Lung (tissue), 12 donors: ENCODE data around the gene CDK14. TPM values are rescaled to one million over a fixed set of nuclear protein-coding genes. Genes with fewer than 3 reads are reported as not detected.

Source experiments
- ATAC-seq: fragments of 200-7000 bp; cut with Tn5 transposase; one replicate; pipeline ENCODE4 v1.9.1; 2020; ENCODE audit warnings: moderate number of reproducible peaks; ENCODE audit not compliant: insufficient read depth, low FRiP score
- DNase-seq, 3 donors: peaks; one replicate each; pipeline ENCODE4 v3.0.0-alpha.2; 2013 to 2017
- H3K27ac ChIP-seq, 2 donors: one replicate each; pipeline ENCODE4 v1.5.1; 2013; ENCODE audit warnings: mild to moderate bottlenecking in 2 of 2, moderate library complexity in 2 of 2, control low read depth in 1 of 2, inconsistent platforms in 1 of 2, low read depth in 1 of 2, low read length in 1 of 2
- H3K27me3 ChIP-seq, 3 donors: one replicate each; pipeline ENCODE4 v1.5.1; 2013; ENCODE audit warnings: low read length in 2 of 3; ENCODE audit not compliant: control insufficient read depth in 3 of 3, insufficient read depth in 3 of 3
- H3K36me3 ChIP-seq, 4 donors: one replicate each; pipeline ENCODE4 v1.5.1; 2013; ENCODE audit warnings: low read length in 4 of 4, mild to moderate bottlenecking in 1 of 4, moderate library complexity in 1 of 4; ENCODE audit not compliant: control insufficient read depth in 4 of 4, insufficient read depth in 4 of 4
- H3K4me1 ChIP-seq, 5 donors: one replicate each; pipeline ENCODE4 v1.5.1; 2013; ENCODE audit warnings: low read length in 5 of 5, mild to moderate bottlenecking in 2 of 5, moderate library complexity in 1 of 5; ENCODE audit not compliant: control insufficient read depth in 5 of 5, insufficient read depth in 5 of 5
- H3K4me3 ChIP-seq: one replicate; pipeline ENCODE4 v1.5.1; 2013; ENCODE audit warnings: mild to moderate bottlenecking, control low read depth, moderate library complexity
- H3K9ac ChIP-seq, 2 donors: one replicate each; pipeline ENCODE4 v1.5.1; 2013; ENCODE audit warnings: low read length in 2 of 2, control low read depth in 1 of 2; ENCODE audit not compliant: insufficient read depth in 1 of 2
- H3K9me3 ChIP-seq, 4 donors: one replicate each; pipeline ENCODE4 v1.5.1; 2013; ENCODE audit warnings: low read length in 3 of 4, mild to moderate bottlenecking in 1 of 4, moderate library complexity in 1 of 4; ENCODE audit not compliant: control insufficient read depth in 4 of 4, insufficient read depth in 3 of 4
- WGBS, 2 donors: extraction: QIAGEN DNeasy Blood & Tissue Kit; methylation state at CpG; one replicate each; pipeline ENCODE4 v1.1.7; 2013; 5-methylcytosine and 5-hydroxymethylcytosine counted together
- polyA plus RNA-seq, 2 donors: library from polyadenylated mRNA; stranded (reverse); fragments of 200-250 nt; gene quantifications; one replicate each; pipeline ENCODE4 v1.2.1, GENCODE V29; 2013
- total RNA-seq, 2 donors: library from RNA; depleted of rRNA in 1 of 2; stranded (reverse); fragments of >200 nt in 1 of 2; gene quantifications; one replicate each; pipeline ENCODE4 v1.2.1, GENCODE V29; 2014 to 2021
- TF ChIP-seq, protein P1 (sequence below): IDR thresholded peaks from 2 replicates; pipeline ENCODE4 v1.5.1; 2012; ENCODE audit warnings: mild to moderate bottlenecking; ENCODE audit errors: control extremely low read depth, extremely low read depth
- donor health status: control.
- donor health status: control.
- donor health status: Bipolar disorder and iron deficiency.
- donor health status: healthy.
- donor health status: DM: yes; HTN: yes; CAD: no.

CDK14 gene
- total and polyA plus RNA-seq, 4 donors, result 4.3 to 117 (median 18.9) TPM

DNA sequence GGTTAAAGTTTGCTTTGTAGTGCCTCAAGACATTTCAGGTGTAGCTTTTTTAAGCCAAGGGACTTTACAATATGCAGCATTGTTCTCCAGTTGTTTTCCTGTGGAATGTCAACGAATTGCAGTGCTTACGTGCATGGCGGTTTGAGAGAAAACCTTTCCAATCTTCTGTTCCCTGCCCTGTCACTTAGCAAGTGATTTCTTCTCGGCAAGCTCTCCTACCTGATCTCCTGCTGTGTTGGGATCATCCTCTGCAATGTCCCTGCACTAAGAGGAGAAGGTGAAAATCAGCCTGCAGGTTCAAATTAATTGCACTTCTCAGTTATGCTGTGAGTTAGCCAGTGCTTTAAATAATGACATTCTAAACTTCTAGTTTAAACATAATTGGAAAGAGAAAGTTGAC, 470.5 kb downstream of the CDK14 start:
- no peak for ATAC-seq
- H3K36me3 ChIP-seq, result no peaks in the 10 kb centered on the region
- 76 to 77% methylated on average over 4 of the region's 4 CpGs for WGBS, 2 donors
- DNase-seq, result no peak
- no peaks in the 10 kb centered on the region for H3K27me3 ChIP-seq
- H3K4me3 ChIP-seq, result no peak overlapping the region
- no peak overlapping the region for H3K9ac ChIP-seq
- peaks cover 2 to 28% (median 3%) of the 10 kb centered on the region in 5 donors for H3K4me1 ChIP-seq
- TF ChIP-seq, protein P1, sequence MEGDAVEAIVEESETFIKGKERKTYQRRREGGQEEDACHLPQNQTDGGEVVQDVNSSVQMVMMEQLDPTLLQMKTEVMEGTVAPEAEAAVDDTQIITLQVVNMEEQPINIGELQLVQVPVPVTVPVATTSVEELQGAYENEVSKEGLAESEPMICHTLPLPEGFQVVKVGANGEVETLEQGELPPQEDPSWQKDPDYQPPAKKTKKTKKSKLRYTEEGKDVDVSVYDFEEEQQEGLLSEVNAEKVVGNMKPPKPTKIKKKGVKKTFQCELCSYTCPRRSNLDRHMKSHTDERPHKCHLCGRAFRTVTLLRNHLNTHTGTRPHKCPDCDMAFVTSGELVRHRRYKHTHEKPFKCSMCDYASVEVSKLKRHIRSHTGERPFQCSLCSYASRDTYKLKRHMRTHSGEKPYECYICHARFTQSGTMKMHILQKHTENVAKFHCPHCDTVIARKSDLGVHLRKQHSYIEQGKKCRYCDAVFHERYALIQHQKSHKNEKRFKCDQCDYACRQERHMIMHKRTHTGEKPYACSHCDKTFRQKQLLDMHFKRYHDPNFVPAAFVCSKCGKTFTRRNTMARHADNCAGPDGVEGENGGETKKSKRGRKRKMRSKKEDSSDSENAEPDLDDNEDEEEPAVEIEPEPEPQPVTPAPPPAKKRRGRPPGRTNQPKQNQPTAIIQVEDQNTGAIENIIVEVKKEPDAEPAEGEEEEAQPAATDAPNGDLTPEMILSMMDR, result no peak
- H3K27ac ChIP-seq, result no peak overlapping the region
- no peaks in the 10 kb centered on the region for H3K9me3 ChIP-seq

DNA sequence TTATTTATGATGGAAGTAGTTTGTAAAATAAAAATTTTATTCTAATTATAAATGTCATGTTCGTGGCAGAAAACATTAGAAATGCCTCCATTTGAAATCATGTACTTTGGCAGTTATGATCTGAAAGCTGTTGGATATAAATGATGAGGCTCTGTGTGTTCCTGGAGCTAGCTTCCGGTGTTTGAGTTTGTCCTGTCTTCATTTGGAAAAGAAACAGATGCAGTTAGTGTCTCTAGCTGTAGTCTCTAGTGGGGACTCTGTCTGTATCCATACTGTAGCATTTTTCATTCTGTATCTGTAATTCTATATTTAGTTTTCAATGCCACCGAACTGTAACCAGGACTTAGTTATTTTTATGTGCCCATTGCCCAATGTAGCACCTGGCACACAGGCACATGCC, 471.1 kb downstream of the CDK14 start:
- 69 to 73% methylated on average over 3 of the region's 3 CpGs for WGBS, 2 donors
- Histone ChIP-seq H3K4me3 (no peak overlapping the region), H3K27ac (no peak overlapping the region), H3K36me3 (no peaks in the 10 kb centered on the region), H3K4me1 (peaks cover 2 to 28% (median 3%) of the 10 kb centered on the region in 5 donors), H3K27me3 (no peaks in the 10 kb centered on the region), H3K9me3 (no peaks in the 10 kb centered on the region), H3K9ac (no peak overlapping the region)
- peak in 1 of 3 donors; percentile 67 for DNase-seq
- ATAC-seq, result no peak
- TF ChIP-seq, protein P1, result no peak

DNA sequence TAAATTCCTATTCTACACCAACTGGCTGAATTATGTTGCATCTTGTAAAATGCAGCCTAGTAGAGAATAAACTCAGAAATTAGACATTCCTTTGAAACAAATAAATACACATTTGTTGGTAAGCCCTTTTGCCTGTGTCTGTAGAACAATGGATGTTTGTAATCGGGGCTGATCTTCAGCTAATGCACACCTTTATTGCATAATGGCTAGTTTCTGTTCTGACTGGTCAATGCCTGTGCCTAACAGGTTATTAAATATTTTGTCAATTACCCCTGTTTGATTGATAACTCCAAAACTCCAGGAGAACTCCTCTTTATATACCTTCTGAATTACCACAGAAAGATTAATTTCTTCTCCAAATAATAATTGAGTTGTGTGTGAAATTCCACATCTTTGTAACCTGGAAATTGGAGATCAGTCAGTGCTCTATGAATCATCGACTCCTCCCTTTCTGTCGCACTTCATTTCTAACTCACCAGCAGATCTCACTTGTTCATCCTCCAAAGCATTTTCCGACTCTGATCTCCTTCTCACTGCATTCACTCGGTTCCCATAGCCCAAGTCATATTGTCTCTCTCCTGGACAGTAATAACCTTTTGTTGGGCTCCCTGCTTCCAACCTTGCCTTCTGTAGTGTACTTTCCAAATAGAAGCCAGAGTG, 472.1 kb downstream of the CDK14 start:
- Histone ChIP-seq H3K4me1 (peaks cover 1 to 28% (median 3%) of the 10 kb centered on the region in 5 donors), H3K27me3 (no peaks in the 10 kb centered on the region)
- WGBS, 2 donors, result 94 to 98% methylated on average over 5 of the region's 5 CpGs

More for the DNA sequence above, 472.1 kb downstream of the CDK14 start:
- Histone ChIP-seq H3K9me3 (no peaks in the 10 kb centered on the region), H3K9ac (no peak overlapping the region), H3K4me3 (no peak overlapping the region), H3K27ac (no peak overlapping the region), H3K36me3 (no peaks in the 10 kb centered on the region)
- DNase-seq, result no peak
- TF ChIP-seq, protein P1, result no peak
- ATAC-seq, result no peak
